Mammary microvascular endothelial cell (primary cell): ENCODE measurements around the gene MINDY4B. TPM values are rescaled to one million over a fixed set of nuclear protein-coding genes. Genes with fewer than 3 reads are reported as not detected.

Source experiments
- total RNA-seq: library from RNA; depleted of rRNA; stranded (reverse); fragments of >200 nt; gene quantifications from 2 replicates; pipeline ENCODE4 v1.2.3, GENCODE V29; 2015

MINDY4B gene
- total RNA-seq = not detected in 2 replicates

GRCh38 chr3:150905339-150905738 lies at the start of gene MINDY4B:
MINDY4B (minus strand) TSS chr3:150905439; CDS start chr3:150905439, 0 bp downstream.

Other genes starting within 250 kb of the MINDY4B start
- gene ERICH6, start 201.5 kb downstream of the MINDY4B start, total RNA-seq = not detected in 2 replicates
- gene SIAH2, start 142.3 kb downstream of the MINDY4B start, total RNA-seq = 14.4 and 23.1 TPM in 2 replicates
- not detected in 2 replicates for gene CLRN1, start 67.3 kb upstream of the MINDY4B start, total RNA-seq
- 0.07 TPM in 1 of 2 replicates, not detected in the other for gene MED12L, start 180.2 kb upstream of the MINDY4B start, total RNA-seq